GM12865 (cell line): Measurements from ENCODE around the gene GASK1B.
A peak's percentile ranks its signal among the peaks of the same experiment; 100 is the strongest.

ENCODE experiments used
- DNase-seq: peaks from one replicate; pipeline ENCODE4 v3.0.0; 2010; ENCODE audit warnings: low read depth
- H3K4me3 ChIP-seq: 2 replicates; pipeline ENCODE4 v1.5.1; 2011; ENCODE audit warnings: mild to moderate bottlenecking, low read depth, low read length, control low read depth
- TF ChIP-seq, protein P1 (sequence below): IDR thresholded peaks from 2 replicates; pipeline ENCODE4 v1.5.1; 2011; ENCODE audit warnings: low read length, control low read depth, low read depth, inconsistent platforms; ENCODE audit not compliant: insufficient read depth; ENCODE audit errors: missing control alignments

The GASK1B gene

DNA sequence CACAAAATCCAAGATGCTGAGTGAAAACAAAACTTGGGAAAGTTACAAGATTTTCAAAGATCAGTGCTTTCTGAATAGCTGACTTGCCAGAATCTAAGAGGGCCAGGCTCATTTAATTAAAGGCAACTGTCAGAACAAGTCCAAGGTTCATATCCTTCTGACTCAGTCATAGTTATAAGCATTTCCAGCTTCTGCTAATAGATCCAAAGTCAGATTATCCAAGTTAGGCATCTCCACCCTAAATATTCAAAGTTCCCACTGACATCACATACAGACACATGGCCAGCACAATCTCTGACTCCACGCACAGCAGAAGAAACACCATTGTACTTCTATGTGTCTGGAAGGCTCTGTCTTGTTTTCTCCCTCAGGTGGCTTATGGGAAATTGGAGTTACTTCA, 41.8 kb downstream of the GASK1B start:
- no peak overlapping the region for H3K4me3 ChIP-seq
- TF ChIP-seq, protein P1, sequence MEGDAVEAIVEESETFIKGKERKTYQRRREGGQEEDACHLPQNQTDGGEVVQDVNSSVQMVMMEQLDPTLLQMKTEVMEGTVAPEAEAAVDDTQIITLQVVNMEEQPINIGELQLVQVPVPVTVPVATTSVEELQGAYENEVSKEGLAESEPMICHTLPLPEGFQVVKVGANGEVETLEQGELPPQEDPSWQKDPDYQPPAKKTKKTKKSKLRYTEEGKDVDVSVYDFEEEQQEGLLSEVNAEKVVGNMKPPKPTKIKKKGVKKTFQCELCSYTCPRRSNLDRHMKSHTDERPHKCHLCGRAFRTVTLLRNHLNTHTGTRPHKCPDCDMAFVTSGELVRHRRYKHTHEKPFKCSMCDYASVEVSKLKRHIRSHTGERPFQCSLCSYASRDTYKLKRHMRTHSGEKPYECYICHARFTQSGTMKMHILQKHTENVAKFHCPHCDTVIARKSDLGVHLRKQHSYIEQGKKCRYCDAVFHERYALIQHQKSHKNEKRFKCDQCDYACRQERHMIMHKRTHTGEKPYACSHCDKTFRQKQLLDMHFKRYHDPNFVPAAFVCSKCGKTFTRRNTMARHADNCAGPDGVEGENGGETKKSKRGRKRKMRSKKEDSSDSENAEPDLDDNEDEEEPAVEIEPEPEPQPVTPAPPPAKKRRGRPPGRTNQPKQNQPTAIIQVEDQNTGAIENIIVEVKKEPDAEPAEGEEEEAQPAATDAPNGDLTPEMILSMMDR: no peak
- DNase-seq: no peak

DNA sequence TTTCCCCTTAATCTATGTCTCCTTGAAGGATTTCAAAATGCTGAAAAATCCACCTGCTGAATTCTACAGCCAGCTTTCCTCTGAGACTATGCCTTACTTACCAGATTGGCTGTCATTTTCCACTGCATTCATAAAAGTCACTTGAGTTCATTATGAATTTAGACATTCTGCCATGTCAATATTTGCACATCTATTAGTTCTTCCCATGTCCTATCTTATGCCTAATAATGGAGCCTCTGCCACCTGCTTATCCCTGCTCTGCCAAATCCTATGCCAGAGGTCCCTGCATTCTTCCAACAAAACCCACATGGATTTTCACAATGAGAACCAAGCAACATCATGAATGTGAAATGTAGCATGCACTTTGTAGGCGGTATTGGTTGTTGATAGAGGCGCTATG, 42.6 kb downstream of the GASK1B start:
- no peak for DNase-seq
- TF ChIP-seq, protein P1: no peak
- no peak overlapping the region for H3K4me3 ChIP-seq

DNA sequence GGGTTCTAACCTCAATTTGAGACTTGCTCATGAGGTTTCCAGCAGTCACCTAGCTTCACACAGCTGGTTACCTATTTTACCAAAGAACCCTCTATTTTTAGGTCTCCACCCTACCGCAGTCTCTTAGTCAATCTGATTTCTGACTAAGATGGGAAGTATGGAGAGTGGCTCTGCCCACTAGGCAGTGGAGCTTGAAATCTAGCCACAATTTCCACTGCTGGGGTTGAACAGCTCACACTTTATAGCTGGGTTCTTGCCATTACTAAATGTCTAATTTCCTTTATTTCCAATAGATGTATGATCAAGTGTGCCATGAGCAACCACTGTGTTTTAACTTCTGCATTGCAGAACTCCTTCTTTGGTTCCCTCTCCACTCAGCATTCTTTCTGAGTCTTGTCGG, 43.1 kb downstream of the GASK1B start:
- TF ChIP-seq, protein P1: no peak
- DNase-seq: peak; percentile 9
- H3K4me3 ChIP-seq: no peak overlapping the region

DNA sequence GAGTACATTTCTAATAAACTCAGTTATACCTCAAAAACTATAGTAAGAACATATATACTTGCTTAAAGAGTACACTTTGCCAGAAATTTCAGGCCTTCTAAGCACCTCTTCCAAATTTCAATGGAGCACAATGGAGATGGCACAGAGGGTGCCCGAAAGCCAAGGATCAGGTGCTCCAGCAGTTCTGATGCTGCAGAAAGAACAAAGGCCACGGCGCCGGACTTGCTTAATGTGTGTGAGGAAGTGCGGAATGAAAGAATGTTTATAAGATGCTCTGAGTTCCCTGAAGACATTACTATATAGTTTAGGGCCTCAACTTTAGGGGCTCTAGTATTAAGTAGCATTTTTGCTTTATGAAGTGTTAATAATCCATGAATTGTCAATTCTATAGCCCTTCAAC, 44.3 kb downstream of the GASK1B start:
- DNase-seq: no peak
- H3K4me3 ChIP-seq: no peak overlapping the region
- TF ChIP-seq, protein P1: no peak

DNA sequence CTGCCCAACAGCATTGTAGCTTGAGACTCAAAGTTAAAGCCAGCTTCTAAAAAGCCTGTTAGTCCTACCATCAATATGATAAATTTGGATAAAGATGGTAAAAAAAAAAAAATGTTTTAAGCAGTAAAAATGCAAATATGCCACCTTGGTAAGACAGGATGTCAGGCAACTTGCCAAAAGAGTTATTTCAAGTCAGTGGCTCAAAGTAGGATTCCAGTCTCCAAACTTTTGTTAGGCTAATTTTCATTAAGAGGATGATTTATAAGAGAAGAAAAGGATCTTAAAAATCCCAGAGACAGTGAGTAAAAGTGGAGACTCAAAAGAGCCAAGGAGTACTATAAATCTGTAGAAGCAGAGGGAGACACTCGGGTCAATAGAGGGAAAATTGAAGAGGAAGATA, 47.5 kb downstream of the GASK1B start:
- no peak for DNase-seq
- TF ChIP-seq, protein P1: no peak
- no peak overlapping the region for H3K4me3 ChIP-seq
